ENCODE measurements around the gene AUTS2. TPM values are rescaled to one million over a fixed set of nuclear protein-coding genes. Genes with fewer than 3 reads are reported as not detected.

Gene AUTS2
- total RNA-seq, 6 experiments from 2014 or later = 10.4 to 32.0 (median 19.3) TPM

DNA sequence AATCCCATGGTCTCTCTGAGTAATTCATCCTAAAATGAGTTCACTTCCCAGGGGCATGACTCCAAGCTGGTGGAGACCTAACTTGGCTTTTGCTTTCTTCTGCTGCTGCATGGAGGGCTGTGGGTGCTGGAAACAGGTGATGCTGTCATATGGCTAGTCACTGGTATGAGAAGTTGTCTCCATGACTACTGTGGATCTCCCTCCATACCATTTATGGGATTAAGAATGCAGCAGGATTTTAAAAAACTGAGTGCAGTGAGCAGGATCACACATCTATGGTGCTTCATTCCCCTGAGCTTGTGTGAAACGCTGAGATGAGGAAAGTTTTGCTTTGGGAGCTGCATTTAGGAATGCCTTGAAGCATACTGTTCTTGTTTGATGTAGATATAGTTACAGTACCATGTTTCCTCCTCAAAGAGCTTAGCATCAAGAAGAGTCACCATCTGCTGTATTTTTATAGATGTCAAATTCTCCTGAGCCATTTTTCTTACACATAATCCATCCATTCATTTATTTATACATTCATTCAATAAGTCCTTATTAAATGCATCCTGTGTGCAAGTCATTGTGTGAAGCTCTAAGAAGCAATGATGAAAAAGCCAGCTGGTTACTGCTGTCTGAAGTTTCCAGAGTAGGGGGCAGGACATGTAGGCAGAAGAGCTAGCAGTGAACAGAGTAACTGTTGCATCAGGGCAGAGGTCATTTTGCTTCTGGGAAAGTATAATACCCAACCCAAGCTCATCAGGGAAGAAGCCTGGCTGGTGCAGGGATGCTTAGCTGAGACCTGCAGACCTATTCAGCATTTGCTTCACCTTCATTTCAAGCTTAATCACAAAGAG is 534.8 kb downstream of the AUTS2 start:
- Histone ChIP-seq H3K36me3 (no peaks in the 10 kb centered on the region), H3K9me3 (no peaks in the 10 kb centered on the region), H3K27me3 (no peaks in the 10 kb centered on the region), H3K4me1 (no peaks in the 10 kb centered on the region), H3K27ac (no peak overlapping the region), H3K4me3 (no peak overlapping the region)
- TF ChIP-seq, protein P1, sequence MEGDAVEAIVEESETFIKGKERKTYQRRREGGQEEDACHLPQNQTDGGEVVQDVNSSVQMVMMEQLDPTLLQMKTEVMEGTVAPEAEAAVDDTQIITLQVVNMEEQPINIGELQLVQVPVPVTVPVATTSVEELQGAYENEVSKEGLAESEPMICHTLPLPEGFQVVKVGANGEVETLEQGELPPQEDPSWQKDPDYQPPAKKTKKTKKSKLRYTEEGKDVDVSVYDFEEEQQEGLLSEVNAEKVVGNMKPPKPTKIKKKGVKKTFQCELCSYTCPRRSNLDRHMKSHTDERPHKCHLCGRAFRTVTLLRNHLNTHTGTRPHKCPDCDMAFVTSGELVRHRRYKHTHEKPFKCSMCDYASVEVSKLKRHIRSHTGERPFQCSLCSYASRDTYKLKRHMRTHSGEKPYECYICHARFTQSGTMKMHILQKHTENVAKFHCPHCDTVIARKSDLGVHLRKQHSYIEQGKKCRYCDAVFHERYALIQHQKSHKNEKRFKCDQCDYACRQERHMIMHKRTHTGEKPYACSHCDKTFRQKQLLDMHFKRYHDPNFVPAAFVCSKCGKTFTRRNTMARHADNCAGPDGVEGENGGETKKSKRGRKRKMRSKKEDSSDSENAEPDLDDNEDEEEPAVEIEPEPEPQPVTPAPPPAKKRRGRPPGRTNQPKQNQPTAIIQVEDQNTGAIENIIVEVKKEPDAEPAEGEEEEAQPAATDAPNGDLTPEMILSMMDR (IDR thresholded peaks at IDR 0.05) = no peak
- TF ChIP-seq POLR2A (IDR thresholded peaks at IDR 0.05) = no peak
- intact Hi-C loops (cut with DNase I) = no loop called here
- no peak for DNase-seq
- 67% methylated on average over 1 of the region's 1 CpG for WGBS (ENCODE audit: insufficient coverage, low coverage, low lambda C conversion rate, missing lambda C conversion rate)
- no peak for ATAC-seq

DNA sequence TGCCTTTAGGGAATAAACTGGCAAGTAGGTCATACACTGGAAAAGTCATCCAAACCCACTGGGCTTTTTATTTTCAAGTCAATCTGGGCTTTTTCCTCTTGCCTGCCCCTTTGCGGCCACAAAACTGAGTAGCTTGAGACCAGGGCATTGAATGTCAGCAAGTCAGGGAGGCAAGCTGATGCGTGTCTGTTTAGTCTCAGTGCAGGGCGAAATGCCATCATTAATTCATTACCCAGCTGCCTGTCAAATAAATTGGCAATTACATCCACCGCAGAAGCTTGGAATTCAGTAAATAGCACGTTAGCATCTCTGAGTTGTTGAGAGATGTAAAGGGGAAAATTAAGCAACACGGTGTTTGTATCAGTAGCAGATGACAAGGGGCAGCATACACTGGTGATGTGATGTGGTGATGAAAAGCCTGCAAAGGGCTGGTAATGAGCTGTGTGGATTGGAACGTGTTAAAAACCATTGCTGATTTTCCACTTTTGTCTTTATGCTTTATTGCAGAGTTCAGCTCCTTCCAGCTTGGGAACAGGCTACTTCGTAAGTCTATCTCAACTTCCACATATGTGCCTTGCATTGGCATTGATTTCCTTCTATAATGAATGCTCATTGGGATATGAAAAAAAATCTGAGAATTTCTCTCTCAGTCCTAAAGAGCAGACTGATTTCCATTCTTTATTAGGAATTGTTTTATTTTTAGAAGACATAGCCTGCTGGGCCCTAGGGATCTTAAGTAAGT is 535.9 kb downstream of the AUTS2 start:
- WGBS (ENCODE audit: insufficient coverage, low coverage, low lambda C conversion rate, missing lambda C conversion rate) = 69% methylated on average over 8 of the region's 8 CpGs
- Histone ChIP-seq H3K4me1 (no peaks in the 10 kb centered on the region), H3K36me3 (no peaks in the 10 kb centered on the region), H3K27ac (no peak overlapping the region), H3K4me3 (no peak overlapping the region), H3K9me3 (no peaks in the 10 kb centered on the region), H3K27me3 (no peaks in the 10 kb centered on the region)
- DNase-seq (no peak), ATAC-seq (no peak)
- intact Hi-C loops (cut with DNase I) = no loop called here
- TF ChIP-seq POLR2A (IDR thresholded peaks at IDR 0.05) = no peak
- TF ChIP-seq, protein P1 (IDR thresholded peaks at IDR 0.05) = no peak

DNA sequence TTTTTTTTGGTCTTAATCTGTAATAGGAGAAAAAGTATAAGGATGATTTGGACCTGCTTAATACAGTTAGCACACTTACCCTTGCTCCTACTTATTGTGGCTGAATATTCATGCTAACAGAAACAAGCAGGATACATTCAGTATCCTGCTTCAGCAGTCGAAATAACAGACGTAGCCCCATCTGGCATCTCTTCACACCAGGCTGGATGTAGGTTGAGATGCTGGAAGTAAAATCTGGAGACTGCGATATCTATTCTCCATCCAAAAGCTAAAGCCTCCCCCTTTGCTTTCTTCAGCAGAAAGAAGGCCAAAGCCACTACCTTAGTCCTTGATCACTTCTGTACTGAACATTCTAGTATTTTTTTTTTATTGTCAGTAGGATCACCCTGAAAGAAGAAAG is 537.4 kb downstream of the AUTS2 start:
- WGBS (ENCODE audit: insufficient coverage, low coverage, low lambda C conversion rate, missing lambda C conversion rate) = 78% methylated on average over 3 of the region's 3 CpGs
- Histone ChIP-seq H3K36me3 (no peaks in the 10 kb centered on the region), H3K4me1 (no peaks in the 10 kb centered on the region), H3K27ac (no peak overlapping the region), H3K4me3 (no peak overlapping the region), H3K27me3 (no peaks in the 10 kb centered on the region), H3K9me3 (no peaks in the 10 kb centered on the region)
- ATAC-seq = no peak
- no peak for DNase-seq
- no peak for TF ChIP-seq POLR2A (IDR thresholded peaks at IDR 0.05)
- TF ChIP-seq, protein P1 (IDR thresholded peaks at IDR 0.05) = no peak
- intact Hi-C loops (cut with DNase I) = no loop called here

DNA sequence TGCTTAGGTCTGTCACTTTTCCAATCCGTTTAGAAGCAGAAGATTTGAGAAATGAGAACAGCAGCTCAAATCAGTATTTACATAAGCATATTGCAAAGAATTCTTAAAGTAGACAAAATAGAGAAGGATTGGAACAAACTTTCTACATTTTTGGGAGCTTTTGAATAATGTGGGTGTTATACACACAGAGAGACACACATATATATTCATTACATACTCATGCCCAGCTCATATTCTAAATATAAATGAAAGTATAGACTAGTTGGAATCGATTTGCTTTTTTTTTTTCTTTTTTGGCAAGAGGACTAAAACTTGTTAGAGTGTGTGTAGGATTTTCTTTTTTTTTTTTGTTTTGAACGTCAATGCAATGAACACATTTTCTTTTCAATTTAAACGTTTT is 538.9 kb downstream of the AUTS2 start:
- TF ChIP-seq, protein P1 (IDR thresholded peaks at IDR 0.05) = no peak
- no peak for TF ChIP-seq POLR2A (IDR thresholded peaks at IDR 0.05)

More for the DNA sequence above, 538.9 kb downstream of the AUTS2 start:
- ATAC-seq = no peak
- 60% methylated on average over 4 of the region's 4 CpGs for WGBS (ENCODE audit: insufficient coverage, low coverage, low lambda C conversion rate, missing lambda C conversion rate)
- Histone ChIP-seq H3K27me3 (no peaks in the 10 kb centered on the region), H3K27ac (no peak overlapping the region), H3K9me3 (no peaks in the 10 kb centered on the region), H3K36me3 (no peaks in the 10 kb centered on the region), H3K4me3 (no peak overlapping the region), H3K4me1 (no peaks in the 10 kb centered on the region)
- no peak for DNase-seq
- intact Hi-C loops (cut with DNase I) = no loop called here
